Smooth muscle cell (in vitro differentiated cells): Measurements from ENCODE around the gene SPNS2. TPM values are rescaled to one million over a fixed set of nuclear protein-coding genes. Genes with fewer than 3 reads are reported as not detected.
A peak's percentile ranks its signal among the peaks of the same experiment; 100 is the strongest.

Experiments used
- DNase-seq: peaks from one replicate; lab custom pipeline; 2025; ENCODE audit not compliant: unreplicated experiment; lab: John Stamatoyannopoulos, UW
- H2AFZ ChIP-seq: fragments of 200-600 bp; sonication (generic); 2 replicates; pipeline ENCODE4 v1.6.0; 2016; ENCODE audit warnings: antibody characterized with exemption, low read depth, mild to moderate bottlenecking
- H3F3A ChIP-seq: fragments of 200-600 bp; sonication (generic); 2 replicates; pipeline ENCODE4 v1.6.0; 2017; ENCODE audit warnings: antibody characterized with exemption, low read depth
- H3K27ac ChIP-seq: fragments of 200-600 bp; sonication (generic); 2 replicates; pipeline ENCODE4 v1.5.1; 2016; ENCODE audit warnings: low read depth, mild to moderate bottlenecking
- H3K27me3 ChIP-seq: fragments of 200-600 bp; sonication (generic); 2 replicates; pipeline ENCODE4 v1.6.1; 2016; ENCODE audit warnings: low read depth, mild to moderate bottlenecking
- H3K36me3 ChIP-seq: fragments of 200-600 bp; sonication (generic); 2 replicates; pipeline ENCODE4 v1.5.1; 2016; ENCODE audit warnings: low read depth
- H3K4me1 ChIP-seq: fragments of 200-600 bp; sonication (generic); 2 replicates; pipeline ENCODE4 v1.5.1; 2016; ENCODE audit warnings: low read depth
- H3K4me2 ChIP-seq: fragments of 200-600 bp; sonication (generic); 2 replicates; pipeline ENCODE4 v1.6.0; 2016; ENCODE audit warnings: mild to moderate bottlenecking
- H3K4me3 ChIP-seq: fragments of 200-600 bp; sonication (generic); 2 replicates; pipeline ENCODE4 v1.5.1; 2016; ENCODE audit warnings: mild to moderate bottlenecking
- H3K79me2 ChIP-seq: fragments of 200-600 bp; sonication (generic); 2 replicates; pipeline ENCODE4 v1.6.0; 2016; ENCODE audit warnings: low read depth, mild to moderate bottlenecking
- H3K9ac ChIP-seq: fragments of 200-600 bp; sonication (generic); 2 replicates; pipeline ENCODE4 v1.6.0; 2016; ENCODE audit warnings: low read depth
- H3K9me3 ChIP-seq: fragments of 200-600 bp; sonication (generic); replicated peaks from 2 replicates; pipeline ENCODE4 v1.5.1; 2016; ENCODE audit warnings: low read depth
- H4K20me1 ChIP-seq: fragments of 200-600 bp; sonication (generic); 2 replicates; pipeline ENCODE4 v1.6.0; 2016; ENCODE audit warnings: low read depth
- CTCF ChIP-seq: fragments of 200-600 bp; sonication (generic); IDR thresholded peaks from 2 replicates; pipeline ENCODE4 v1.5.1; 2017; ENCODE audit warnings: borderline replicate concordance, mild to moderate bottlenecking, antibody characterized with exemption; ENCODE audit not compliant: insufficient read depth, poor library complexity, severe bottlenecking
- WGBS: methylation state at CpG from one replicate; pipeline ENCODE4 v1.1.7; 2016; ENCODE audit warnings: low lambda C conversion rate; 5-methylcytosine and 5-hydroxymethylcytosine counted together
- polyA plus RNA-seq: library from polyadenylated mRNA; unstranded; fragments of >200 nt; fragmentation: Nextera tagmentation; extraction: Ambion mirVana; gene quantifications from 2 replicates; pipeline ENCODE4 v1.2.1, GENCODE V29; 2016
- total RNA-seq: library from RNA; depleted of rRNA; stranded (reverse); fragments of >200 nt; gene quantifications from 2 replicates; pipeline ENCODE4 v1.2.3, GENCODE V29; 2014

Gene SPNS2
- total and polyA plus RNA-seq, 2 experiments from 2014 or later, result 5.1 to 16.5 TPM

GRCh38 chr17:4551141-4551540 lies 52.5 kb downstream of the SPNS2 start:
- H3F3A ChIP-seq, result no peaks in the 10 kb centered on the region
- TF ChIP-seq CTCF, result no peak
- DNase-seq, result no peak
- H3K4me3 ChIP-seq, result no peak overlapping the region
- H3K36me3 ChIP-seq, result no peaks in the 10 kb centered on the region
- H3K9me3 ChIP-seq, result no peaks in the 10 kb centered on the region
- no peaks in the 10 kb centered on the region for H4K20me1 ChIP-seq
- no peak overlapping the region for H3K27ac ChIP-seq
- H3K4me2 ChIP-seq, result no peak overlapping the region
- WGBS, result 94% methylated on average over 8 of the region's 8 CpGs
- peaks cover 18% of the 10 kb centered on the region for H3K79me2 ChIP-seq
- peaks cover 17% of the 10 kb centered on the region for H3K4me1 ChIP-seq
- no peaks in the 10 kb centered on the region for H3K27me3 ChIP-seq
- H3K9ac ChIP-seq, result no peak overlapping the region
- no peak overlapping the region for H2AFZ ChIP-seq

GRCh38 chr17:4551796-4552525 lies 53.3 kb downstream of the SPNS2 start:
- no peak for DNase-seq
- peaks cover 17% of the 10 kb centered on the region for H3K4me1 ChIP-seq
- H3K36me3 ChIP-seq, result no peaks in the 10 kb centered on the region
- H3K27ac ChIP-seq, result no peak overlapping the region
- no peak overlapping the region for H3K9ac ChIP-seq
- no peaks in the 10 kb centered on the region for H4K20me1 ChIP-seq
- no peak overlapping the region for H3K4me3 ChIP-seq
- no peak overlapping the region for H2AFZ ChIP-seq
- H3K27me3 ChIP-seq, result no peaks in the 10 kb centered on the region
- 95% methylated on average over 27 of the region's 27 CpGs for WGBS
- no peak overlapping the region for H3K4me2 ChIP-seq
- H3K9me3 ChIP-seq, result no peaks in the 10 kb centered on the region
- H3F3A ChIP-seq, result no peaks in the 10 kb centered on the region
- peaks cover 18% of the 10 kb centered on the region for H3K79me2 ChIP-seq
- no peak for TF ChIP-seq CTCF

GRCh38 chr17:4553669-4554068 lies 55.0 kb downstream of the SPNS2 start:
- H3K4me3 ChIP-seq, result no peak overlapping the region
- no peaks in the 10 kb centered on the region for H4K20me1 ChIP-seq
- peak overlapping the region; percentile 98 for H3K4me2 ChIP-seq
- no peaks in the 10 kb centered on the region for H3K36me3 ChIP-seq
- H3K9ac ChIP-seq, result no peak overlapping the region
- H3F3A ChIP-seq, result no peaks in the 10 kb centered on the region
- H3K9me3 ChIP-seq, result no peaks in the 10 kb centered on the region
- H3K27ac ChIP-seq, result no peak overlapping the region
- H3K27me3 ChIP-seq, result no peaks in the 10 kb centered on the region
- H2AFZ ChIP-seq, result no peak overlapping the region
- DNase-seq, result no peak
- peaks cover 17% of the 10 kb centered on the region for H3K4me1 ChIP-seq
- 89% methylated on average over 9 of the region's 9 CpGs for WGBS
- H3K79me2 ChIP-seq, result peaks cover 18% of the 10 kb centered on the region
- no peak for TF ChIP-seq CTCF

GRCh38 chr17:4554441-4554996 lies 55.8 kb downstream of the SPNS2 start:
- Histone ChIP-seq H4K20me1 (no peaks in the 10 kb centered on the region), H3K27ac (no peak overlapping the region), H3K36me3 (no peaks in the 10 kb centered on the region), H2AFZ (peak overlapping the region; percentile 81), H3K9ac (peak overlapping the region; percentile 60), H3K79me2 (peaks cover 18% of the 10 kb centered on the region), H3K4me2 (peak overlapping the region; percentile 98), H3K27me3 (no peaks in the 10 kb centered on the region), H3K4me3 (peak overlapping the region; percentile 67), H3F3A (no peaks in the 10 kb centered on the region), H3K4me1 (peaks cover 17% of the 10 kb centered on the region), H3K9me3 (no peaks in the 10 kb centered on the region)
- no peak for TF ChIP-seq CTCF
- 10% methylated on average over 18 of the region's 18 CpGs for WGBS
- DNase-seq, result no peak
